D721Med (cell line): ENCODE measurements around the gene OOSP4A.

ENCODE experiments used
- DNase-seq: peaks from one replicate; pipeline ENCODE4 v3.0.0; 2011; ENCODE audit warnings: low spot score; ENCODE audit not compliant: insufficient read length
- FAIRE-seq: peaks from 2 replicates; lab custom pipeline; 2011; peaks lifted over from hg19 to GRCh38; lab: Jason Lieb, UNC
- CTCF ChIP-seq: IDR thresholded peaks from 2 replicates; pipeline ENCODE4 v1.5.1; 2012; ENCODE audit warnings: mild to moderate bottlenecking, control low read depth; ENCODE audit not compliant: insufficient read depth; ENCODE audit errors: missing control alignments

Gene OOSP4A

DNA sequence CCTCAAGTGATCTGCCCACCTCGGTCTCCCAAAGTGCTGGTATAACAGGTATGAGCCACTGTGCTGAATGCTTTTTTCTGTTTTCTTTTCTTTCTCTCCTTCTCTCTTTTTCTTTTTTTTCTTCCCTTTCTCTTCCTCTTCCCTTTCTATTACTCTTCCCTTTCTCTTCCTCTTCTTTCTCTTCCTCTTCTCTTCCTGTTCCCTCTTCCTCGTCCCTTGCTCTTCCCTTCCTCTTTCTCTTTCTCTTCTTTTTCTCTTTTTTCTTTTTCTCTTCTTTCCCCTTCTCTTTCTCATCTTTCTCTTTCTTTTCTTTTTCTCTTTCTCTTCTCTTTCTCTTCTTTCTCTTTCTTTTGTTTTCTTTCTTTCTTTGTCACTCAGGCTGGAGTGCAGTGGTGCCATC, 24.4 kb upstream of the OOSP4A start:
- no peak for TF ChIP-seq CTCF
- FAIRE-seq (no peak), DNase-seq (no peak)

DNA sequence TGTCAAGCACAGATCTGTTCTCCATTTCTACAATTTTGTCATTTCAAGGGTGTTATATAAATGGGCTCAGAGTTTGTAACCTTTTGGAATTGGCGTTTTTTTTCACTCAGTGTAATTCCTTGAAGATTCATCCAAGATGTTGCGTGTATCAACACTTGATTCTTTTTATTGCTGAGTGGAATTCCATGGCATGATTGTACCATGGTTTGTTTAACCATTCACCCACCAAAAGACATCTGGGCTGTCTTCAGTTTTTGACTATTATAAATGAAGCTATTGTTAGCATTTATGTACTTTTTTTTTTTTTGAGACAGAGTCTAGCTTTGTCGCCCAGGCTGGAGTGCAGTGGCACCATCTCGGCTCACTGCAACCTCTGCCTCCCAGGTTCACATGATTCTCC, 22.7 kb upstream of the OOSP4A start:
- DNase-seq: no peak
- TF ChIP-seq CTCF: no peak
- FAIRE-seq: no peak

GRCh38 chr11:59943997-59944714, 19.7 kb upstream of the OOSP4A start:
- TF ChIP-seq CTCF: no peak
- DNase-seq (no peak), FAIRE-seq (no peak)

- TF ChIP-seq CTCF: no peak
- no peak for FAIRE-seq
- no peak for DNase-seq
These were observed 19.1 kb upstream of the OOSP4A start for GRCh38 chr11:59944720-59945119.

DNA sequence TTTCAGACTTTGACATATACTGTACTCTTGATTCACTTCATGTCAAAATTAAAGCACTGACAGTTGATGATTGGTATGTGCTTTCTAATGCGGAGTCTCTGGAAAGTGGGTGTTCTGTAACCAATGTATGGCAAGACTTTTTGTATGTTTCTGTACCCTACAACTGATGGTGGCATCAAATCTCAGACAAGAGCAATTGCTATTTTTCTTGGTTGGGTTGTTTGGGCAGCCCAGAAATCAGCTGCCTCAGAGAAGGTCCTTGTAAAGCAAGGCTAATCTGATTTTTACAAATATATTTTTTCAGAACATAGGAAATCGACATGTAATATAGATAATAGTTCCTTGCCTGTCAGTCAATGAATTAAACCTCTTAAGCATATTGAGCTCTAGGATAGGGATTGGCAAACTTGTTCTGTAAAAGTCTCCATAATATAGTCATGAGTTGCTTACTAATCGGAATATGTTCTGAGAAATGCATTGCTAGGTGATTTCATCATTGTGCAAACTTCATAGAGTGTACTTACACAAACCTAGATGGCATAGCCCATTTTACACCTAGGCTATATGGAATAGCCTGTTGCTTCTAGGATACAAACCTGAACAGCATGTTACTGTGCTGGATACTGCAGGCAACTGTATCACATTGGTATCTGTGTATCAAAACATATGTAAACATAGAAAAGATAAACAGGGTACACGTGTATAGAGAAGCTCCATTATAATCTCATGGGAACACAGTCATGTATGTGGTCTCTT, 10.2 kb upstream of the OOSP4A start:
- no peak for TF ChIP-seq CTCF
- DNase-seq (no peak), FAIRE-seq (no peak)

GRCh38 chr11:59954219-59954847, 9.5 kb upstream of the OOSP4A start:
- DNase-seq (no peak), FAIRE-seq (no peak)
- TF ChIP-seq CTCF: no peak
